RPMI8226 (cell line): ENCODE measurements around the gene OVOL3.
"Not testable (repeated sequence)": the region's sequence is repeated elsewhere in the genome, so short reads cannot be mapped to it uniquely, and the experiment has no call there.

Experiments
- DNase-seq: peaks from one replicate; pipeline ENCODE4 v3.0.0-alpha.2; 2015

The OVOL3 gene

DNA sequence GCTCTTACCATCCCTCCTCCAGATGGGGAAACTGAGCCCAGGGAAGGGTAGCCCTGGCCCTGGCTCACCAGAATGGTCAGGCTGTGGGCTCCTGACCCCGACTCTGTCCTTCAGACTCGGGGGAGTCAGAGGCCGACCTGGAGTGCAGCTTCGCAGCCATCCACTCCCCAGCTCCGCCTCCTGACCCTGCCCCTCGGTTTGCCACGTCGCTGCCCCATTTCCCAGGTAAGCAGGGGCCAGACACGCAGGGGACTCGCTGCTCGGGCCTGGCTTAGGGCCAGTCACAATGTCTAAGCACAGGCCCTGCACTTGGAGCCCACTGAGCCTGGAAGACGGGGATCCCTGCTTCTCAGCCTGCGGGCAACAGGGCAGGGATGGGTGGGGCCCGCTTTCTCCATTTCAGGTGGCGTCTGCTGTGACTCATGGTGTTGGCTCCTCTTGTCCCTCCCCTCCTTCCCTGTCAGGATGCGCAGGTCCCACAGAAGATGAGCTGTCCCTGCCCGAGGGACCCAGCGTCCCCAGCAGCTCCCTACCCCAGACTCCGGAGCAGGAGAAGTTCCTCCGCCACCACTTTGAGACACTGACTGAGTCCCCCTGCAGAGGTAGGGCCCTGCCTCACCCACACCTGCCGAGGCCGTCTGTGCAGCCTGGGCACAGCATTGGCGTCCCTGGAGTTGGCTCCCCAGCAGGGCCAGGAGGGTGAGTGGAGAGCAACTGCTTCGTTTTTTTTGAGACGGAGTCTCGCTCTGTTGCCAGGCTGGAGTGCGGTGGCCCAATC lies 9.2 kb upstream of the OVOL3 start:
- no peak for DNase-seq

DNA sequence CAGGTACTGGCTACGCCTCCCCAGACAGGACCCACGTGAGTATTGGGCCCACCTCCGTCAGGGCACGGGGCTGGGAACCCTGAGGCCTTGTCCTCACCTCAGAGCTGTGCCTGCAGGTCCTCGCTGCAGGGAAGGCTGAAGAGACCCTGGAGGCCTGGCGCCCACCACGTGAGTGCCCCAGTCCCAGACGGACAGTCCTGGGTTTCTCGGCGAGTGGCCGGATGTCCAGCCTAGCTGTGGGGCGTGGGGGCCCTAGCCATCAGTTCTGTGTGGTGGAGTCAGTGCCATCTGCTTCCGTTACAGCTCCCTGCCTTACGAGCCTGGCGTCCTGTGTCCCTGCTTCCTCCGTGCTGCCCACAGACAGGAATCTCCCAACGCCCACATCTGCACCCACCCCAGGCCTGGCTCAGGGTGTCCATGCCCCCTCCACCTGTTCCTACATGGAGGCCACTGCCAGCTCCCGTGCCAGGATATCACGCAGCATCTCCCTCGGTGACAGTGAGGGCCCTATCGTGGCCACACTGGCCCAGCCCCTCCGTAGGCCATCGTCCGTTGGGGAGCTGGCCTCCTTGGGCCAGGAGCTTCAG lies 7.8 kb upstream of the OVOL3 start:
- DNase-seq = no peak

DNA sequence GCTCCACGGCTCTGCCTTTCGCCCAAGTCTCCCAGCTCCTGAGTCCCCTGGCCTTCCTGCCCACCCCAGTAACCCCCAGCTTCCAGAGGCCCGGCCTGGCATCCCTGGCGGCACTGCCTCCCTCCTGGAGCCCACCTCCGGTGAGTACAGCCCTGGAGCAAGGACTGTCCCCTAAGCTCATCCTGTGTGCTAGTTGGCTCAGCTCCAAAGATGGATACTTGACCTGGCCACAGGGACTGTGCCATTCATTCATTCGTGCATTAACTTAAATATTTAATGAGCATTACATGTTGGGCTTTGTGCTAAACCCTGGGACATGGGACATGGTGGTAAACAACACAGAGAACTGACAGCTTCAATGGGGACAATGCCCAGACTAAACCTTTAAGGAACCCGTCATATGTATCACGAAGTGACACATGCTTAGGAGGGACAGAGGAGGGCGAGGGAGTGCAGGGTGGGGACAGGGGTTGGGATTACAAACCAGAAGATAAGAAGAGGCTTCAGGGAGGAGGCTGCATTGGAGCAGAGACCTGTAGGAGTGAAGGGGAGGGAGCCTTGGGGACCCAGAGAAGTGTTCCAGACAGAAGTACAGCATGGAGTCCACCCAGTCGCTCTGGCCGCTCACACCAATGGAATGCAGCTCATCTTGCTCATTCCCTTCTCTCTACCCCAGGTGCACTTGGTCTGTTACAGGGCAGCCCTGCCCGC lies 6.9 kb upstream of the OVOL3 start:
- DNase-seq = no peak

DNA sequence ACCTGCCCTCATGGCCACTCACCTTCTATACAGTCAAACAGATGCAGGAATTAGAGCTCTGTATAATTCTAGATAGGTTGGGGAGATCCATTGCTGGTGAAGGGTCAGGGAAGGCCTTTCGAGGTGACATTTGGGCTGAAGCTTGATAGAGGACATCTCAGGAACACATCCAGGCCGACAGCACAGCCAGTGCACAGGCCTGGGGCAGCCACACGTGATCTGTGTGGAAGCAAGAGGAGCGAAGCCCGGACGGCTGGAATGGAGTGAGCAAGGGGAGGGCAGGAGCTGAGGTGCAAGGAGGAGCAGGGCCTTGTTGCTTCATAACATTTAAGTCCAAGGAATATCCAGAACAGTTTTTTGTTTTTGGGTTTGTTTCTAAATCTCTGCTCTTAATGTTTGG lies 4.5 kb upstream of the OVOL3 start:
- no peak for DNase-seq

DNA sequence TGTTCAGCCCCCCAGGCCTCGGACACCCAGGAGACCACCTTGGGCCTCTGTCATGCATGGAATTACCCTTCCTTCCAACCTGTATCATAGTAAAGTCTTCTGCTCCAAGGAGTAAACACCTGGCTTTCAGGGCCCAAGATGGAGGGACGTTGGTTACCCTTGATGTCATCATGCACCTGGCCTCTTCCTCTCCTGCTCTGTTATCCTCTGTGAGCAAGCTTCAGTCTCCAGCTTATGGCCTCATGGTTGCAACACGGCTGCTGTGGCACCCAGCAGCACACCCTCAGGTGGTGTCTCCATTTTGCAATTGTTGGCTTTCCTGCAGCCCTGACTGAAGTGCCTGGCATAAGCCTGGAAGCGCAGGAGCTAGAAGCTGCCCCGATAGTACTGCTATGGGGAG lies 4.0 kb upstream of the OVOL3 start:
- no peak for DNase-seq

DNA sequence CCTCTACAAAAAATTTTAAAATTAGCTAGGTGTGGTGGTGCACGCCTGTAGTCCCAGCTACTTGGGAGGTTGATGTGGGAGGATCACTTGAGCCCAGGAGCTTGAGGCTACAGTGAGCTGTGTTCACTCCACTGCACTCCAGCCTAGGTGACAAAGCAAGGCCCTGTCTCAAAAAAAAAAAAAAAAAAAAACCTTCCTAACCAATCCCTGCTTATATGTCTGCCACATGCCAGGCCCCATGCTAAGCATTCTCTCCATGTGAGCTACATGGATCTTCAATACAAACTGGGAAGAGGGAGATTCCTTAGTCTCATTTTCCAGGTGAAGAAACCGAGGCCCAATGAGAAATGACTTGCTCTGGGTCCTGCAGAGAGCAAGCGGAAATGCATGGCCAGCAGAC lies 2.3 kb upstream of the OVOL3 start:
- DNase-seq = no peak

DNA sequence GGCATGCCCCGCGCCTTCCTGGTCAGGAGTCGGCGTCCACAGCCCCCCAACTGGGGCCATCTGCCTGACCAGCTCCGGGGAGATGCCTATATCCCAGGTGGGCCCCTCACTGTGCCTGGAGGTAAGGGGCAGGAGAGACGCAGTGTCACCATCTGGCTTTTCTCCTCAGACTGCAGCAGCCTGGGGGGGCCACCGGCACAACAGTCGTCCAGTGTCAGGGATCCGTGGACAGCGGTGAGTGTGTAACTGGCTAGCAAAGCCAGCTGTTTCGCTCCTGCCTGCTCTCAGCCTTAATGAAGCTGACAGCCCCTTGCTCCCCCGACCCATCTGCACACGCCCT lies 227 bp downstream of the OVOL3 start:
- no peak for DNase-seq

DNA sequence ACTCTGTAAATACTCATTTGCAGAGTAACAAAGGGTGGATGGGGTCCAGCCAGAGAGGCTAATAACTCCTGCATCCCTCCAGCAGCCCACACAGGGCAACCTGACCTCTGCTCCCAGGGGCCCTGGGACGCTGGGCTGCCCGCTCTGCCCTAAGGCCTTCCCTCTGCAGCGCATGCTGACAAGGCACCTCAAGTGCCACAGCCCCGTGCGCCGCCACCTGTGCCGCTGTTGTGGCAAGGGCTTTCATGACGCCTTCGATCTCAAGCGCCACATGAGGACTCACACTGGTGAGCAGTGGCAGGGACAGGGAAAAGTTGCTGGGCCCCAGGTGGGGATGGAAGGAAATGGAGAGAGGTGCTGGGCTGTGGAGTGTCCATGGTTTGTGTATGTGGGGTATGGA lies 1.7 kb downstream of the OVOL3 start:
- no peak for DNase-seq

DNA sequence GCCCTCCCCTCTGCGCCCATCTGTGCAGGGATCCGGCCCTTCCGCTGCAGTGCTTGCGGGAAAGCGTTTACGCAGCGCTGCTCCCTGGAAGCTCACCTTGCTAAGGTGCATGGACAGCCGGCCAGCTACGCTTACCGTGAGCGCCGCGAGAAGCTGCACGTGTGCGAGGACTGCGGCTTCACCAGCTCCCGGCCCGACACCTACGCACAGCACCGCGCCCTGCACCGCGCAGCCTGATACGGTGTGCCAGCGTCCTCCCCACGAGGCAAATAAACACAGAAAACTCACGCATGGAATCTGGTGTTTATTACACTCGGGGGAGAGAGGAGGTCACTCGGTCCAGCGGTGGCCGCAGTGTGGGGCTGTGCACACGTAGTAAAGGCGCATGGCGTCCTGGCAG lies 2.5 kb downstream of the OVOL3 start:
- no peak for DNase-seq

DNA sequence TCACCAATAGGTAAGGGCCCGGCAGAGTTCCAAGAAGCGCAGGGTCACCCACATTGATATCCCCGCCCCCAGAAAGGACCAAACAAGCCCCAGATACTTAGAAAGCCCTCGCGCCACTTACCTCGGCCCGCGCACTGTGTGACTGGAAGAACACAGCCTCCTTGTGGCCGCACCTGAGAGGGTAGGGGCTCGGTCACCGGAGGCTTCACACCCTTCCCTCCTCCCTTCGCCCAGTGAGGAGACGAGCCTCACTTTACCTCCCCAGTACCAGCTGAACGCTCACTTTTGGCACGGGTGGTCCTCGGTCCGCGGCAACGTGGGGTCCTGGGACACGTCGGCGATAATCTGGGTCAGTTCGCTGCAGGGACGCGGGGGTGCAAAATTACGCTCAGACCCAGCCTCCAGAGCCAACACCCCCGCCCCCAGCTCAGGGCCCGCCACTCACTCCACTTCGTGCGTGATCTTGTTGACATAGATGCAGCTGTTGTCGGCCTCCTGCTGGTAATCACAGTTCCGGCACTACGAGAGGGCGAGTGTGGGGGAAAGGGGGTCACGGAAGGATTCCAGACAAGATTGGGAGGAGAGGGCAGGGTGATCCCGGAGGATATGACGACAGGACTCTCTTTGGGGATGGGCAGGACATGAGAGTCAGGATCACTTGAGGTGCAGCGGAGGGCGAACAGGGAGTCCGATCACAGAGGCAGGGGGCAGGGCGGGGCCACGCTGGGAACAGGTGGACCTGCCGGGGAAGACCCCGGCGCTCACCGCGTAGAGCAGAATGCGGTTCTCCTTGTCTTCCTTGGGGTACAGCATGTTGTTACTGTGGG lies 3.2 kb downstream of the OVOL3 start:
- peak; percentile 42 for DNase-seq

DNA sequence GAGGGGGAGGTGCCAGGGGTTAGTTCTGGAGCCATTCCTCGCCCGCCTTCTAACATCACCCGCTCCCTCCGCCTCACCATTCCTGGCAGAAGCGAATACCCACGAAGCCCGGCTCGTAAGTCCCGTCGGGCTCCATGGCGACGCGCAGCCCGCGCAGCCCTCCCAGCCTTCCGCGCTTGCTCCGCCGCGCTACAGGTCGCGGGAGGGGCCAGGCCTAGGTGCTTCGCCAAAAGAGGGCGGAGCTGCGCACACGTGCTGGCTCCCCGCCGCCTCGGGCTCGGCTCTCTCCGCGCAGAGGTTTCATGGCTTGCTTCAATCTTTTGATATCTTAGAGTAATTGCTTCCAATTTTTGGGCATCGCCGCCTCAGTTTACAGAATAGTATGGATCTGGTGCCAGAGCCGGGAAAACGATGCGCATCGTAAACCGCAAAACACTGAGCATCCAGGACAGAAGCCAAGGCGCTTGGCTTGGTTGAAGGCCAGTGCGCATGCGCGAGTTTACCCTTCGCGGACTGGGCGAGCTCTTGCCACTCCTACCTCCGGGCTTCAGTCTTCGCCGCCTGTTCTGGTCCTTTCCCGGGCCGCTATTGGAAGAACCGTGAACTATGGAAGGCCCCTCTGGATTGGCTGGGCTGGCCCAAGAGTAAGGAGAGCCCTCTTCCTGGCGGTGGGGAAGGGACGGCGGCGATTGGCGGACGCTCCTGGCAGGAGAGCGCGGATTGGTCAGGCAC lies 3.9 kb downstream of the OVOL3 start, which contains the start of gene POLR2I:
Gene POLR2I (minus strand): TSS at position 155 of the 732 bp plus-strand sequence. CDS start 19 bp downstream, at position 136.
- DNase-seq = peak; percentile 96

DNA sequence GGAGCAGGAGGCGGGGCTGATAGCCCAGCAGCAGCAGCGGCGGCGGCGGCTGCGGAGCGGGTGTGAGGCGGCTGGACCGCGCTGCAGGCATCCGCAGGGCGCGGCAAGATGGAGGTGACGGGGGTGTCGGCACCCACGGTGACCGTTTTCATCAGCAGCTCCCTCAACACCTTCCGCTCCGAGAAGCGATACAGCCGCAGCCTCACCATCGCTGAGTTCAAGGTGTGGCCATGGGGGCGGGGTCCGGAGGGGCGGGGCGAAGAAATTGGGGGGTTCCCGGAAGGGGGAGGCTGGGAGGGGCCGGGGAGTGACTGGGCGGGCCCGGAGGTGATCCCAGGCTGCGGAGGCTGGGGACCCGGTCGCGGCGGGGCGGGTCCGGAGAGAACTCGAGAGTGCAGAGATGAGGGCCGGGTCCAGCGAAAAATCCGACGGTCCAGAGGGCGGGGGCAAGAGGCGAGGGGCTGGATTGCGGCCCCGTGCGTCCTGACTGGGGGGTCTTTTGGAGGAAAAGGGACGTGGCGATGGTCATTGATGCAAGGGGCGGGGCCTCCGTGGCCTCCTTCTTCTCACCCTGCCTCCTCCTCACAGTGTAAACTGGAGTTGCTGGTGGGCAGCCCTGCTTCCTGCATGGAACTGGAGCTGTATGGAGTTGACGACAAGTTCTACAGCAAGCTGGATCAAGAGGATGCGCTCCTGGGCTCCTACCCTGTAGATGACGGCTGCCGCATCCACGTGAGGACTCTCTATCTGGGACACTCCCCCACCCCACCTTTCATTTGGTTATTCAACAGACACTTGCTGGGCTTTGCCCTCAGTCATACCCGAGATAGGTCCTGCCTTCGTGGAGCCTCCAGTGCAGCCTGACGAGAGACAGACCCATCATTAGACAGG lies 4.8 kb downstream of the OVOL3 start, which contains the start of gene TBCB:
Gene TBCB (plus strand): TSS at position 16 of the 891 bp plus-strand sequence. CDS start 93 bp downstream, at position 109.
- no peak for DNase-seq

DNA sequence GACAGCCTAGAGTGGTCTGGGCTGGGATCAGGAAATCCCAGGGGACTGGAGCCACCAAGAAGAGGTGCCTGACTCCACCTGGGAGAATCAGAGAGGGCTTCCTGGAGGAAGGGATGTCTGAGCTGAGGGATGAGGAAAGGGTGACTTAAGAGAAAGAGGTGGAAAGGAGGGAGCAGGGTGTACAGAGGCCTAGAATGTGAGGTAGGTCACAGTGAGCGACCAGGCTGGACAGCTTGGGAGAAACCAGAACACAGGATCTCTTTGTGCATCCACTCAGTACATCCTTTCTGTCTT lies 5.3 kb downstream of the OVOL3 start:
- DNase-seq = no peak

DNA sequence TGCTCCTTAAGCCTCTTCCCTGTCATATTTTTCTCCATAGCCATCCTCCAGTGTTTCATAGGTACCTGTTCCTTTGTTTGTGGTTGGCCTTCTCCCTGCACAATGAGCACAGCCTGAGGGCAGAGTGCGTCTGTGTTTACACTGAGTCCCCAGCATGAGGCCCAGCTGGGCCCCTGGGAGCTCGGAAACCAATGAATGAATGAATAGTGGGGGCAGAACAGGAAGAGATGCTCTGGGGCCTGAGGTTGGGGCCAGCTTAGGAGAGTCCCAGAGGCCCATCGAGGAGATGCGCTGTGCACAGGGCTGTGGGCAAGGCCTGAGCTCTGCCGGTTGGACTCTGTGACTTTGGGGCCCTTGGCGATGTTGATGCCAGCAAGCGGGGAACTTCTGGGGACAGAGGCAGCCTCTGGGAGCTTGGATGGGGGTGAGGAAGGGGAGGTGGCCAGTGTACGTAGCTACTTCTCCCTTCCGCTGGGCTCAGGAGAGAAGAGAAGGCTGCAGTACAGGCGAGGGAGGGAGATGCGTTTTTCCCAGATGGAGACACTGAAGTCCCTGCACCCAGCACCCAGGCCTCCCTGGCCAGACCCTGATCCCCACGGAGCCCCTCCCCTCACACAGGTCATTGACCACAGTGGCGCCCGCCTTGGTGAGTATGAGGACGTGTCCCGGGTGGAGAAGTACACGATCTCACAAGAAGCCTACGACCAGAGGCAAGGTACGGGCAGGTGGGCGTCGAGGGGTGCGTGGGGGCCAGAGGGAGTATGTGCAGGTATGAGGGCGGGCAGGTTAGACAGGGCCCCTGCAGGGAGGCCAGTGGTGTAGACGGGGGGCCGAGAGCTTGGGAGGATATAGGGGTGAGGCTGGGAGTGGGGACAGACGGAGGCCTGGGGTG lies 9.4 kb downstream of the OVOL3 start:
- DNase-seq = no peak

DNA sequence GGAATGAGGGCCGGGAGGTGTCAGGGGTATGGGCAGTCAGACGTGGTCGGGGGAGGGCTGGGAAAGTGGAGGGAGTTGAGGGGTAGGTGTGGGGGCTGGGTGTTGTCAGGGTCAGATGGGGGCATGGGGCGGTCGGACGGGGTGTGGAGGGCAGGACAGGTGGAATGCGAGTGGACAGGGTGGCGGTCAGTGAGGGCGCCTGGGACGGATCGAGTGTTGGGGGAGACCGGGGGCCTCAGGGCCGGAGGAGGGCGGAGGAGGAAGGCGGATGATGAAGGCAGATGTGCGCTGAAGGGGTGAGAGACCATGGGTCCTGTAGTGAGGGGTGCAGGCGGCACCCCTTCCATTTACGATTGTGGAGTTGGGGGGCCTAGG lies 10.0 kb downstream of the OVOL3 start:
- no peak for DNase-seq

DNA sequence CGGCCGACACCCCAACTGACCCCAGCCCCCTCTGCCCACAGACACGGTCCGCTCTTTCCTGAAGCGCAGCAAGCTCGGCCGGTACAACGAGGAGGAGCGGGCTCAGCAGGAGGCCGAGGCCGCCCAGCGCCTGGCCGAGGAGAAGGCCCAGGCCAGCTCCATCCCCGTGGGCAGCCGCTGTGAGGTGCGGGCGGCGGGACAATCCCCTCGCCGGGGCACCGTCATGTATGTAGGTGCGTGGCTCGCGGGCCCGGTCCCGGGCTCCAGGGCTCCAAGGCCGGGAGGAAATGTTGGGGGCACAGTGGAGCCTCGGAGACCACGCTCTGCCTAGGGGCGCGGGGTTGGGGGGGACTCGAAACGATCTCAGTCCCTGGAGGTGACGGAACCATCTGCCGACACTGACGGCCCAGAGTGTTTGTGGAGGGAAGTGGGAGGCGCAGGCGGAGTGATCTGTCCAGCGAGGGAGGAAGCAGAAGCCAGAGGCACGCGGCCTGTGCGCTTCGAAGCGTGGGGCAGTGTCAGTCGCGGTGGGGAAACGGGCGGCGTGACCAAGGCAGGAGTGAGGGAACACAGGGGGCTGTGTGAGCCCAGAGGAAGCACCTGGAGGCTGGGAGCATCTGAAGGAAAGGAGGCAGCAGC lies 10.7 kb downstream of the OVOL3 start:
- no peak for DNase-seq

DNA sequence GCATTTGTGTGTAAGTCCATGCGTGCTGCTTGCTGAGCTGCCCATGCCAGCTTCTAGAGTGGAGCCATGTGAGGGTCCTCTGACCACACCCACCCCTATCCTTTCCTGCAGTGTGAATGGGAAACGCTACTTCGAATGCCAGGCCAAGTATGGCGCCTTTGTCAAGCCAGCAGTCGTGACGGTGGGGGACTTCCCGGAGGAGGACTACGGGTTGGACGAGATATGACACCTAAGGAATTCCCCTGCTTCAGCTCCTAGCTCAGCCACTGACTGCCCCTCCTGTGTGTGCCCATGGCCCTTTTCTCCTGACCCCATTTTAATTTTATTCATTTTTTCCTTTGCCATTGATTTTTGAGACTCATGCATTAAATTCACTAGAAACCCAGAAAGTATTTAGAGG lies 14.6 kb downstream of the OVOL3 start:
- no peak for DNase-seq

DNA sequence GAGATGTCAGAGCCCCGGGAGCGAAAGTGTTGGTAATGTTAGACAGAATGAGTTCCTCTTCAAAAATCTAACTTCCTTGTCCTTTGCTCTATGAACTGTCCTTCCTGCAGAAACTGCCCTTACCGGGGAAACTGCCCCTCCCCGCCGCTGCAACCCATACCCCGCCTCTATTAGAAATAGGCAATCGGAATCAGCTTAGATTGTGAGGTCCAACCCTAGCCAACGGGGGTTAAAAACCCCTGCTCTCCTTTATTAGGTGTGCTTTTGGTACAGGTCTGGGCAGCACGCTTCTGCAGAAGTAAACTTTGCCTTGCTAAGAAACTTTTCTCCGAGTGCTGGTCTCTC lies 17.4 kb downstream of the OVOL3 start:
- DNase-seq = no peak

DNA sequence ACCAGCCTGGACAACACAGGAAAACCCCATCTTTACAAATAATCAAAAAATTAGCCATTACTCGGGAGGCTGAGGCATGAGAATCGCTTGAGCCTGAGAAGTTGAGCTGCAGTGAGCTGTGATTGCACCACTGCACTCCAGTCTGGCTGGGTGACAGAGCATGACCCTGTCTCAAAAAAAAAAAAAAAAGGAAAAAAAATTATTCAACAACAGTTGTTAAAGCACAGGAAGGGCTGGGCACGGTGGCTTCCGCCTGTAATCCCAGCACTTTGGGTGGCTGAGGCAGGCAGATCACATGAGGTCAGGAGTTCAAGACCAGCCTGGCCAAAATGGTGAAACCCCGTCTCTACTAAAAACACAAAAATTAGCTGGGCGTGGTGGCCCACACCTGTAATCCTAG lies 20.3 kb downstream of the OVOL3 start:
- DNase-seq = not testable (repeated sequence)

DNA sequence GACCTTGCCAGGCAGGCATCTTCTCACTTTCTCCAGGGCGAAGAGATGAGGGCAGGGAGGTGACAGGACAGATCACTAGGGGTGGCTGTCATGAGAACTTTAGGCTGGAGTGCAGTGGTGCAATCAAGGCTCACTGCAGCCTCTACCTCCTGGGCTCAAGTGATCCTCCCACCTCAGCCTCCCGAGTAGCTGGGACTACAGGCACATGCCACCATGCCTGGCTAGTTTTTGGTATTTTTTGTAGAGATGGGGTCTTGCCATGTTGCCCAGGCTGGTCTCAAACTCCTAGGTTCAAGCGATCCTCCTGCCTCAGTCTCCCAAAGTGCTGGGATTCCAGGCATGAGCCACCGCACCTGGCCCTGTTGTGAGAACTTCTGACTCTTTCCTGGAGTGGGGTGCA lies 23.9 kb downstream of the OVOL3 start:
- DNase-seq = not testable (repeated sequence)
